Measurements from ENCODE around the gene HMGCS2.

HMGCS2 gene

GRCh38 chr1:119797606-119798005 lies 28.9 kb upstream of the HMGCS2 start:
- Histone ChIP-seq H3K9me3 (ENCODE audit: low read length) (no peaks in the 10 kb centered on the region), H3K9ac (ENCODE audit: low read length) (no peak overlapping the region), H3K79me2 (ENCODE audit: insufficient read depth, low read length) (no peaks in the 10 kb centered on the region), H3K9me2 (ENCODE audit: low read depth, low read length) (no peaks in the 10 kb centered on the region), H3K27ac (ENCODE audit: low read depth, low read length, poor library complexity, severe bottlenecking) (no peak overlapping the region), H3K27me3 (ENCODE audit: insufficient read depth, low read length) (no peaks in the 10 kb centered on the region), H3K4me3 (ENCODE audit: low read depth, low read length, poor library complexity, severe bottlenecking) (no peak overlapping the region), H3K36me3 (ENCODE audit: insufficient read depth, low read length) (no peaks in the 10 kb centered on the region), H2AFZ (ENCODE audit: low read length) (no peak overlapping the region), H3K4me2 (ENCODE audit: low read length) (no peak overlapping the region), H3K4me1 (ENCODE audit: insufficient read depth, low read length, severe bottlenecking) (no peaks in the 10 kb centered on the region), H4K20me1 (ENCODE audit: insufficient read depth, low read length) (no peaks in the 10 kb centered on the region), H3F3A (ENCODE audit: insufficient read depth, low read length) (no peaks in the 10 kb centered on the region)
- TF ChIP-seq CTCF (IDR thresholded peaks at IDR 0.05; ENCODE audit: low read length), result no peak
- no peak for TF ChIP-seq EZH2 (IDR thresholded peaks at IDR 0.05; ENCODE audit: borderline replicate concordance, low read length)

GRCh38 chr1:119797162-119797561 lies 28.5 kb upstream of the HMGCS2 start:
- H4K20me1 ChIP-seq (ENCODE audit: insufficient read depth, low read length), result no peaks in the 10 kb centered on the region
- no peaks in the 10 kb centered on the region for H3K9me3 ChIP-seq (ENCODE audit: low read length)
- no peak overlapping the region for H3K4me2 ChIP-seq (ENCODE audit: low read length)
- no peak overlapping the region for H3K4me3 ChIP-seq (ENCODE audit: low read depth, low read length, poor library complexity, severe bottlenecking)
- H3K79me2 ChIP-seq (ENCODE audit: insufficient read depth, low read length), result no peaks in the 10 kb centered on the region
- no peaks in the 10 kb centered on the region for H3K4me1 ChIP-seq (ENCODE audit: insufficient read depth, low read length, severe bottlenecking)
- no peaks in the 10 kb centered on the region for H3K36me3 ChIP-seq (ENCODE audit: insufficient read depth, low read length)
- no peak overlapping the region for H2AFZ ChIP-seq (ENCODE audit: low read length)
- no peaks in the 10 kb centered on the region for H3K9me2 ChIP-seq (ENCODE audit: low read depth, low read length)
- H3K27ac ChIP-seq (ENCODE audit: low read depth, low read length, poor library complexity, severe bottlenecking), result no peak overlapping the region
- no peak overlapping the region for H3K9ac ChIP-seq (ENCODE audit: low read length)
- H3F3A ChIP-seq (ENCODE audit: insufficient read depth, low read length), result no peaks in the 10 kb centered on the region
- H3K27me3 ChIP-seq (ENCODE audit: insufficient read depth, low read length), result no peaks in the 10 kb centered on the region
- TF ChIP-seq CTCF (IDR thresholded peaks at IDR 0.05; ENCODE audit: low read length) (no peak), EZH2 (IDR thresholded peaks at IDR 0.05; ENCODE audit: borderline replicate concordance, low read length) (no peak)

GRCh38 chr1:119795261-119796200 lies 26.8 kb upstream of the HMGCS2 start:
- no peak overlapping the region for H3K4me3 ChIP-seq (ENCODE audit: low read depth, low read length, poor library complexity, severe bottlenecking)
- H3K4me1 ChIP-seq (ENCODE audit: insufficient read depth, low read length, severe bottlenecking), result no peaks in the 10 kb centered on the region
- H3K27ac ChIP-seq (ENCODE audit: low read depth, low read length, poor library complexity, severe bottlenecking), result no peak overlapping the region
- no peak overlapping the region for H3K4me2 ChIP-seq (ENCODE audit: low read length)
- no peaks in the 10 kb centered on the region for H3K79me2 ChIP-seq (ENCODE audit: insufficient read depth, low read length)
- H3K9me3 ChIP-seq (ENCODE audit: low read length), result no peaks in the 10 kb centered on the region
- H2AFZ ChIP-seq (ENCODE audit: low read length), result no peak overlapping the region
- TF ChIP-seq EZH2 (IDR thresholded peaks at IDR 0.05; ENCODE audit: borderline replicate concordance, low read length), result no peak
- H4K20me1 ChIP-seq (ENCODE audit: insufficient read depth, low read length), result no peaks in the 10 kb centered on the region
- H3F3A ChIP-seq (ENCODE audit: insufficient read depth, low read length), result no peaks in the 10 kb centered on the region
- no peaks in the 10 kb centered on the region for H3K9me2 ChIP-seq (ENCODE audit: low read depth, low read length)
- no peak overlapping the region for H3K9ac ChIP-seq (ENCODE audit: low read length)
- no peaks in the 10 kb centered on the region for H3K36me3 ChIP-seq (ENCODE audit: insufficient read depth, low read length)
- no peaks in the 10 kb centered on the region for H3K27me3 ChIP-seq (ENCODE audit: insufficient read depth, low read length)

Measured in OCI-LY1 (cell line).